ENCODE results near the gene NUDC. TPM values are rescaled to one million over a fixed set of nuclear protein-coding genes. Genes with fewer than 3 reads are reported as not detected.

The NUDC gene
- total and polyA plus RNA-seq, 2 of the 13 experiments (the other 11 are each of a cell fraction or from before 2014, with no cell fraction given): 34.7 to 104 TPM

DNA sequence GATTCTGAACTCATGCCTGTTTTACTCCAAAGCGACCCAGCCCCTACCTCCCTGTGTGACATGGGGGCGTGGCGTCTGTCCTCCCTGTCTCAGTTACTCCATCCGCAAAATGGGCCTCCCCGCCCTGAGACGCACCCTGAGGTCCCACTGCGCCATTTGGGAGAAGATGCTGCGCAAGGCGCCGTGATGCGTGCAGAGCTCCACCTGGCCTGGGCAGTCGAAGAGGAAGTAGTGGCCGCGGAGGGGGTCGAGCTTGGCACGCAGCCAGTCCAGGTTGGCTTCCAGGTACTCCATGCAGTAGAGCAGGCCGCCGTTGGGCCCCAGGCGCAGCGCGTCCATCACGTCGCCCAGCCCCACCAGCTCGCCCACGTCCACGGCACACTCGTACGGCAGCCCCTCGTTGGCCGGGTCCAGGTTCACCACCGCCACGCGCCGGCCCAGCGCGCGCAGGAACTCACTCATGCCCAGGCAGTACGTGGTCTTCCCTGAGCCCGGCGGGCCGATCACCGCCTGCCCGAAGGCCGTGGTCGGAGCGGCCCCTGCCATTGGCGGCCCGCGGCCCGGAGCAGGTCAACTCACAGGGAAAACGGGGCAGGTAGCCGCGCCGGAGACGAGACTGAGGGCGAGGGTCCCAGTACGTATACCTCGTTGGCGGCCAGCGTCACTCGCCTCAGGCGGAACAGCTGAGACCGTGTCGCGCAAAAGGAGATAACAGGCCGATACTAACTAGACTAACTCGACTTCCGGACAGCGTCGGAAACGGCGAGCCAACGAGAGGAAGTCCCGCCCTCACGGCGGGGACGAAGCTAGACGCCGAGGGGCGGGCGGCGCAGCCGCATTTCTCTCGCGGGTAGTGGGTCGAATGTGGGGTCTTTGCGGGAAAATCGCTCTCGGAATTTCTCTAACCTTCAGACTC, 31.7 kb upstream of the NUDC start, which contains the start of gene GPN2 (continued):
- TF ChIP-seq, protein P1, sequence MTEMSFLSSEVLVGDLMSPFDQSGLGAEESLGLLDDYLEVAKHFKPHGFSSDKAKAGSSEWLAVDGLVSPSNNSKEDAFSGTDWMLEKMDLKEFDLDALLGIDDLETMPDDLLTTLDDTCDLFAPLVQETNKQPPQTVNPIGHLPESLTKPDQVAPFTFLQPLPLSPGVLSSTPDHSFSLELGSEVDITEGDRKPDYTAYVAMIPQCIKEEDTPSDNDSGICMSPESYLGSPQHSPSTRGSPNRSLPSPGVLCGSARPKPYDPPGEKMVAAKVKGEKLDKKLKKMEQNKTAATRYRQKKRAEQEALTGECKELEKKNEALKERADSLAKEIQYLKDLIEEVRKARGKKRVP (CRISPR knock-in tag; IDR thresholded peaks at IDR 0.05): peak in 1 of 2 experiments; percentile 76; a peak in 2 of 4 replicates
- TF ChIP-seq, protein P2, sequence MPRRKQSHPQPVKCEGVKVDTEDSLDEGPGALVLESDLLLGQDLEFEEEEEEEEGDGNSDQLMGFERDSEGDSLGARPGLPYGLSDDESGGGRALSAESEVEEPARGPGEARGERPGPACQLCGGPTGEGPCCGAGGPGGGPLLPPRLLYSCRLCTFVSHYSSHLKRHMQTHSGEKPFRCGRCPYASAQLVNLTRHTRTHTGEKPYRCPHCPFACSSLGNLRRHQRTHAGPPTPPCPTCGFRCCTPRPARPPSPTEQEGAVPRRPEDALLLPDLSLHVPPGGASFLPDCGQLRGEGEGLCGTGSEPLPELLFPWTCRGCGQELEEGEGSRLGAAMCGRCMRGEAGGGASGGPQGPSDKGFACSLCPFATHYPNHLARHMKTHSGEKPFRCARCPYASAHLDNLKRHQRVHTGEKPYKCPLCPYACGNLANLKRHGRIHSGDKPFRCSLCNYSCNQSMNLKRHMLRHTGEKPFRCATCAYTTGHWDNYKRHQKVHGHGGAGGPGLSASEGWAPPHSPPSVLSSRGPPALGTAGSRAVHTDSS (CRISPR knock-in tag; conservative IDR thresholded peaks at IDR 0.05): 0 out of 2 replicates have a peak, but pooled peaks have one; percentile 72
- TF ChIP-seq ZNF530 (CRISPR knock-in tag; IDR thresholded peaks at IDR 0.05; ENCODE audit: low read depth) (no peak), TMF1 (CRISPR knock-in tag; IDR thresholded peaks at IDR 0.05; ENCODE audit: low read depth) (peak; percentile 70; the same call in 1 of the 2 replicates), NCOA1 (CRISPR knock-in tag; IDR thresholded peaks at IDR 0.05) (0 out of 2 replicates have a peak, but pooled peaks have one; percentile 55), ZNF333 (CRISPR knock-in tag; IDR thresholded peaks at IDR 0.05; ENCODE audit: borderline replicate concordance) (0 out of 2 replicates have a peak, but pooled peaks have one; percentile 97), HHEX (CRISPR knock-in tag; IDR thresholded peaks at IDR 0.05) (no peak)
- TF ChIP-seq, protein P3, sequence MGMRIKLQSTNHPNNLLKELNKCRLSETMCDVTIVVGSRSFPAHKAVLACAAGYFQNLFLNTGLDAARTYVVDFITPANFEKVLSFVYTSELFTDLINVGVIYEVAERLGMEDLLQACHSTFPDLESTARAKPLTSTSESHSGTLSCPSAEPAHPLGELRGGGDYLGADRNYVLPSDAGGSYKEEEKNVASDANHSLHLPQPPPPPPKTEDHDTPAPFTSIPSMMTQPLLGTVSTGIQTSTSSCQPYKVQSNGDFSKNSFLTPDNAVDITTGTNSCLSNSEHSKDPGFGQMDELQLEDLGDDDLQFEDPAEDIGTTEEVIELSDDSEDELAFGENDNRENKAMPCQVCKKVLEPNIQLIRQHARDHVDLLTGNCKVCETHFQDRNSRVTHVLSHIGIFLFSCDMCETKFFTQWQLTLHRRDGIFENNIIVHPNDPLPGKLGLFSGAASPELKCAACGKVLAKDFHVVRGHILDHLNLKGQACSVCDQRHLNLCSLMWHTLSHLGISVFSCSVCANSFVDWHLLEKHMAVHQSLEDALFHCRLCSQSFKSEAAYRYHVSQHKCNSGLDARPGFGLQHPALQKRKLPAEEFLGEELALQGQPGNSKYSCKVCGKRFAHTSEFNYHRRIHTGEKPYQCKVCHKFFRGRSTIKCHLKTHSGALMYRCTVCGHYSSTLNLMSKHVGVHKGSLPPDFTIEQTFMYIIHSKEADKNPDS (CRISPR knock-in tag; IDR thresholded peaks at IDR 0.05): no peak; the same call in 1 of the 2 replicates
- TF ChIP-seq, protein P4, sequence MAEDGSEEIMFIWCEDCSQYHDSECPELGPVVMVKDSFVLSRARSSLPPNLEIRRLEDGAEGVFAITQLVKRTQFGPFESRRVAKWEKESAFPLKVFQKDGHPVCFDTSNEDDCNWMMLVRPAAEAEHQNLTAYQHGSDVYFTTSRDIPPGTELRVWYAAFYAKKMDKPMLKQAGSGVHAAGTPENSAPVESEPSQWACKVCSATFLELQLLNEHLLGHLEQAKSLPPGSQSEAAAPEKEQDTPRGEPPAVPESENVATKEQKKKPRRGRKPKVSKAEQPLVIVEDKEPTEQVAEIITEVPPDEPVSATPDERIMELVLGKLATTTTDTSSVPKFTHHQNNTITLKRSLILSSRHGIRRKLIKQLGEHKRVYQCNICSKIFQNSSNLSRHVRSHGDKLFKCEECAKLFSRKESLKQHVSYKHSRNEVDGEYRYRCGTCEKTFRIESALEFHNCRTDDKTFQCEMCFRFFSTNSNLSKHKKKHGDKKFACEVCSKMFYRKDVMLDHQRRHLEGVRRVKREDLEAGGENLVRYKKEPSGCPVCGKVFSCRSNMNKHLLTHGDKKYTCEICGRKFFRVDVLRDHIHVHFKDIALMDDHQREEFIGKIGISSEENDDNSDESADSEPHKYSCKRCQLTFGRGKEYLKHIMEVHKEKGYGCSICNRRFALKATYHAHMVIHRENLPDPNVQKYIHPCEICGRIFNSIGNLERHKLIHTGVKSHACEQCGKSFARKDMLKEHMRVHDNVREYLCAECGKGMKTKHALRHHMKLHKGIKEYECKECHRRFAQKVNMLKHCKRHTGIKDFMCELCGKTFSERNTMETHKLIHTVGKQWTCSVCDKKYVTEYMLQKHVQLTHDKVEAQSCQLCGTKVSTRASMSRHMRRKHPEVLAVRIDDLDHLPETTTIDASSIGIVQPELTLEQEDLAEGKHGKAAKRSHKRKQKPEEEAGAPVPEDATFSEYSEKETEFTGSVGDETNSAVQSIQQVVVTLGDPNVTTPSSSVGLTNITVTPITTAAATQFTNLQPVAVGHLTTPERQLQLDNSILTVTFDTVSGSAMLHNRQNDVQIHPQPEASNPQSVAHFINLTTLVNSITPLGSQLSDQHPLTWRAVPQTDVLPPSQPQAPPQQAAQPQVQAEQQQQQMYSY (CRISPR knock-in tag; IDR thresholded peaks at IDR 0.05): peak; percentile 39; the same call in 1 of the 2 replicates

Data from HepG2 (cell line).